Ishikawa (cell line): Measurements from ENCODE around the gene TTC16.

ENCODE experiments used
- CEBPB ChIP-seq: IDR thresholded peaks from 2 replicates; pipeline ENCODE4 v1.6.1; 2012
- CREB1 ChIP-seq: IDR thresholded peaks from 2 replicates; pipeline ENCODE4 v1.6.1; 2012; ENCODE audit warnings: low read depth
- EGR1 ChIP-seq: IDR thresholded peaks from 2 replicates; pipeline ENCODE4 v1.6.1; 2012
- EP300 ChIP-seq: IDR thresholded peaks from 2 replicates; pipeline ENCODE4 v1.6.1; 2012; ENCODE audit warnings: borderline replicate concordance
- FOXM1 ChIP-seq: IDR thresholded peaks from 2 replicates; pipeline ENCODE4 v1.6.1; 2012; ENCODE audit warnings: low read depth, borderline replicate concordance
- NFIC ChIP-seq: IDR thresholded peaks from 2 replicates; pipeline ENCODE4 v1.6.1; 2012
- RAD21 ChIP-seq: IDR thresholded peaks from 2 replicates; pipeline ENCODE4 v1.6.1; 2012; ENCODE audit warnings: low read depth
- TAF1 ChIP-seq: IDR thresholded peaks from 2 replicates; pipeline ENCODE4 v1.6.1; 2012; ENCODE audit warnings: low read depth, mild to moderate bottlenecking
- TCF12 ChIP-seq: IDR thresholded peaks from 2 replicates; pipeline ENCODE4 v1.6.1; 2012; ENCODE audit warnings: low read depth
- TEAD4 ChIP-seq: IDR thresholded peaks from 2 replicates; pipeline ENCODE4 v1.6.1; 2012
- YY1 ChIP-seq: IDR thresholded peaks from 2 replicates; pipeline ENCODE4 v1.6.1; 2012; ENCODE audit warnings: low read depth
- ZBTB7A ChIP-seq: IDR thresholded peaks from 2 replicates; pipeline ENCODE4 v1.6.1; 2012; ENCODE audit warnings: low read depth
- TF ChIP-seq, protein P1 (sequence below): IDR thresholded peaks from 2 replicates; pipeline ENCODE4 v1.6.1; 2012
- TF ChIP-seq, protein P2 (sequence below): IDR thresholded peaks from 2 replicates; pipeline ENCODE4 v1.6.1; 2012; ENCODE audit warnings: low read depth, mild to moderate bottlenecking

Gene TTC16

DNA sequence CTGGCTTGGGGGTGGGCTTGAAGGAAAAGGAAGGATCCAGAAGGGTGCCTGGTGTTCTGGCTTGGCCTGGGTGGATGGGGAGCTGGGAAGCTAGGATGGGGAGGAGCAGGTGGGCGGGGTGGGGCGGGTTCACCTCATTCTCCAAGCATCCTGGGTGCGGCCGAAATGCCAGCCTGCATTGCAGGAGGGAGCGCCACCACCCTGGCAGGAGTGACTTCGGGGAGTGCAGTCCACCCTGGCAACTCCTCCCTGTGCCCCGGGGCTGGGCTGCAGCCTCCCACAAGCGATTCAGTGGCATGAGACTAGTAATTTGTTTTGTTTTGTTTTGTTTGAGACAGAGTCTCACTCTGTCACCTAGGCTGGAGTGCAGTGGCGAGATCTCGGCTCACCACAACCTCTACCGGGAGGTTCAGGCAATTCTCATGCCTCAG, 5.5 kb downstream of the TTC16 start:
- peak; percentile 58; the same call in 1 of the 2 replicates for TF ChIP-seq TEAD4
- no peak; the same call in 1 of the 2 replicates for TF ChIP-seq RAD21
- no peak for TF ChIP-seq FOXM1

DNA sequence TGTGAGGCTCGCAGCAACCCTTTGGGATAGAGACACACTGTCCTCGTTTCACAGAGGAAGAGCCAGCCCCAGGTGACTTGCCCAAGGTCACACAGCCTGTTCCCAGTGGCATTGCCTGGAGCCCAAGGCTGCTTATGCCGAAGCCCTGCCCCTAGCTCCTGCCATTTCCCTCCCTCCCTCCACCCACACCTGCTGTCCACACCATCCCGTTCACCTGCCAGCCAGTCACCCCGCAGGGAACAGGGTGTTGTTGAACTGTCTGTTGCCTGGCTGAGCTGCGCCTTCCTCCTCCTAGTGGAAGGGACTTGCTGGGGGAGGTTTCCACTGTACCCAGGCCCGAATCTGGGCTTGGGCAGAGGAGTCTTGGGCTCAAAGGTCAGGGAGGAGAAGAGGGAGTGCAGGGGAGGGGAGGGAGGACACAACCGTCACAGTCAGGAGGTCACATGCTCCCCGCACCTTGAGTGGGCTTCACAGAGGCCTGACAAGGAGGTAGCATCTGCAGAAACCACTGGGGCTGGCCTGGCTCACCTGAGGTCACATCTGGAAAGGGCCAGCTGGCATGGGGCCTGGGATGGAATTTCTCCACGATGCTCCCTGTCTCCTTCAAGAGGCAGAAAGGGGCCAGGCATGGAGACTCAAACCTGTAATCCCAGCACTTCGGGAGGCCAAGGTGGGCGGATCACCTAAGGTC, 6.3 kb downstream of the TTC16 start:
- TF ChIP-seq, protein P1, sequence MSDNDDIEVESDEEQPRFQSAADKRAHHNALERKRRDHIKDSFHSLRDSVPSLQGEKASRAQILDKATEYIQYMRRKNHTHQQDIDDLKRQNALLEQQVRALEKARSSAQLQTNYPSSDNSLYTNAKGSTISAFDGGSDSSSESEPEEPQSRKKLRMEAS, result no peak
- TF ChIP-seq ZBTB7A (no peak), EGR1 (no peak), CEBPB (no peak), NFIC (no peak), EP300 (no peak), TEAD4 (no peak), TCF12 (no peak), FOXM1 (no peak), CREB1 (no peak), RAD21 (no peak), TAF1 (no peak)

DNA sequence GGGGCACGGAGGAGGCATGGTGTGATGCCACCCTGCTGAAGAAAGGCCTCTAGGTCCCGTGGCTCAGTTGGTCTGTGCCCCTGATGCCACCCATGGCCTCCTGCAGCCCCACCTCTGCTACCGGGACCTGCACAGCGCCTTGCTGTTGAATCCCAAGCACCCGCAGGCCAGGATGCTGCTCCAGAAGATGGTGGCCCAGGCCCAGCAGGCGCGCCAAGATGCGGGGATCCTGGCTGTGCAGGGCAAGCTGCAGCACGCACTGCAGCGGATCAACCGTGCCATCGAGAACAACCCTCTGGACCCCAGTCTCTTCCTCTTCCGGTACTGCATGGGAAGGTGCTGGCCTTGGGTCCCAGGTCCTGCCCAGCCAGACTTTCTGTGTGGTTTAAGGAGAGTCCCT, 7.1 kb downstream of the TTC16 start:
- TF ChIP-seq NFIC (no peak), EGR1 (no peak), ZBTB7A (no peak), TCF12 (no peak), RAD21 (no peak), CREB1 (no peak), YY1 (no peak), CEBPB (no peak)
- TF ChIP-seq, protein P1, result no peak
- TF ChIP-seq, protein P2, sequence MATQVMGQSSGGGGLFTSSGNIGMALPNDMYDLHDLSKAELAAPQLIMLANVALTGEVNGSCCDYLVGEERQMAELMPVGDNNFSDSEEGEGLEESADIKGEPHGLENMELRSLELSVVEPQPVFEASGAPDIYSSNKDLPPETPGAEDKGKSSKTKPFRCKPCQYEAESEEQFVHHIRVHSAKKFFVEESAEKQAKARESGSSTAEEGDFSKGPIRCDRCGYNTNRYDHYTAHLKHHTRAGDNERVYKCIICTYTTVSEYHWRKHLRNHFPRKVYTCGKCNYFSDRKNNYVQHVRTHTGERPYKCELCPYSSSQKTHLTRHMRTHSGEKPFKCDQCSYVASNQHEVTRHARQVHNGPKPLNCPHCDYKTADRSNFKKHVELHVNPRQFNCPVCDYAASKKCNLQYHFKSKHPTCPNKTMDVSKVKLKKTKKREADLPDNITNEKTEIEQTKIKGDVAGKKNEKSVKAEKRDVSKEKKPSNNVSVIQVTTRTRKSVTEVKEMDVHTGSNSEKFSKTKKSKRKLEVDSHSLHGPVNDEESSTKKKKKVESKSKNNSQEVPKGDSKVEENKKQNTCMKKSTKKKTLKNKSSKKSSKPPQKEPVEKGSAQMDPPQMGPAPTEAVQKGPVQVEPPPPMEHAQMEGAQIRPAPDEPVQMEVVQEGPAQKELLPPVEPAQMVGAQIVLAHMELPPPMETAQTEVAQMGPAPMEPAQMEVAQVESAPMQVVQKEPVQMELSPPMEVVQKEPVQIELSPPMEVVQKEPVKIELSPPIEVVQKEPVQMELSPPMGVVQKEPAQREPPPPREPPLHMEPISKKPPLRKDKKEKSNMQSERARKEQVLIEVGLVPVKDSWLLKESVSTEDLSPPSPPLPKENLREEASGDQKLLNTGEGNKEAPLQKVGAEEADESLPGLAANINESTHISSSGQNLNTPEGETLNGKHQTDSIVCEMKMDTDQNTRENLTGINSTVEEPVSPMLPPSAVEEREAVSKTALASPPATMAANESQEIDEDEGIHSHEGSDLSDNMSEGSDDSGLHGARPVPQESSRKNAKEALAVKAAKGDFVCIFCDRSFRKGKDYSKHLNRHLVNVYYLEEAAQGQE, result no peak

DNA sequence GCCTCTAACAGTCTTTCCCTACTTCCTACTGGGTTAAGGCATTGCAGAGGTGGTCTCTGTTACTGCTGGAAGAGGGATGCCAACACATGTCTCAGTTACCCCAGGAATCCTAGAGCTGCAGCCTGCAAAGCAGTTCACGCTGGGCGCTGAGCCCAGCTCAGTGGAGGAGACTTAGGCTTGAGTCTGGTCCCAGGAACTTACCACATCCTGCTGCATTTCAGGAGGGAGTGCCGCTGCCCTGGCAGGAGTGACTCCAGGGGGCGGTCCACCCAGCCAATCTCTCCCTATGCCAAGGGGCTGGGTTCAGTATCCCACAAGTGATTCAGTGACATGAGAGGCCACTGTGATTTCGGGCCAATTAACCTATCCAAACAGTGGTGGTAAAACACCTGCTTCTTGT, 7.6 kb downstream of the TTC16 start:
- TF ChIP-seq TCF12 (no peak), FOXM1 (no peak), CREB1 (no peak), RAD21 (no peak), EP300 (no peak)
- TF ChIP-seq, protein P2, result no peak

DNA sequence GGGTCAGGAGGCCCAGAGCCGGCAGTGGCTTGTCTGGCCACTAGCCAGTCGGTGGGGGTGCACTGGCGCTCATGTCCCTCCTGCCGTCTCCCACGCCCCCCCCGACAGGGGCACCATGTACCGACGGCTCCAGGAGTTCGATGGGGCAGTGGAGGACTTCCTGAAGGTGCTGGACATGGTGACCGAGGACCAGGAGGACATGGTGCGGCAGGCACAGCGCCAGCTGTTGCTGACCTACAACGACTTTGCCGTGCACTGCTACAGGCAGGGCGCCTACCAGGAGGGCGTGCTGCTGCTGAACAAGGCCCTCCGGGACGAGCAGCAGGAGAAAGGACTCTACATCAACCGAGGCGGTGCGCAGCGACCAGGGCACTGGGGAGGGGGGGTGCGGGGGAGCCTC, 8.1 kb downstream of the TTC16 start:
- 0 out of 2 replicates have a peak, but pooled peaks have one; percentile 4 for TF ChIP-seq EGR1
- no peak for TF ChIP-seq NFIC

- TF ChIP-seq RAD21, result no peak
- no peak for TF ChIP-seq CREB1
- no peak for TF ChIP-seq EP300
- TF ChIP-seq, protein P2, result no peak
- TF ChIP-seq, protein P1, result no peak
- TF ChIP-seq TEAD4, result no peak
- no peak for TF ChIP-seq YY1
These were observed 11.0 kb downstream of the TTC16 start for GRCh38 chr9:127726871-127727270.
